ENCODE data around the gene SAA1.
"Not testable (repeated sequence)": the region's sequence is repeated elsewhere in the genome, so short reads cannot be mapped to it uniquely, and the experiment has no call there.

The SAA1 gene

GRCh38 chr11:18259259-18259658 is 6.8 kb upstream of the SAA1 start:
- DNase-seq (ENCODE audit: low read depth, low spot score) = no peak

DNA sequence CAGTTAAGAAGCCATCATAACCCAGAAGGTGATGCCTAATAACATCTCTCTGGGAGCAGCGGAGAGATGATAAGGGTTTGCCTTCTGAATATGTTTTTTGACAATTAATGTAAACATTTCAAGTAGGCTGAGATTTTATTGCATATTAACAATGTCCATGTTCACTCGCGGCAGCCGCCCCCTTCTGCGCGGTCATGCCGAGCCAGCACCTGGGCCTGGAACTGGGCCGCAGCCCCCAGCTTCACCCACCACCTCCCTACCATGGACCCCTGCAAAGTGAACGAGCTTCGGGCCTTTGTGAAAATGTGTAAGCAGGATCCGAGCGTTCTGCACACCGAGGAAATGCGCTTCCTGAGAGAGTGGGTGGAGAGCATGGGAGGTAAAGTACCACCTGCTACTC is 4.3 kb upstream of the SAA1 start:
- no peak for DNase-seq (ENCODE audit: low read depth, low spot score)

- DNase-seq (ENCODE audit: low read depth, low spot score) = not testable (repeated sequence)
Observed at GRCh38 chr11:18262681-18263350, 3.2 kb upstream of the SAA1 start.

GRCh38 chr11:18264035-18264434 is 2.0 kb upstream of the SAA1 start:
- DNase-seq (ENCODE audit: low read depth, low spot score) = no peak

DNA sequence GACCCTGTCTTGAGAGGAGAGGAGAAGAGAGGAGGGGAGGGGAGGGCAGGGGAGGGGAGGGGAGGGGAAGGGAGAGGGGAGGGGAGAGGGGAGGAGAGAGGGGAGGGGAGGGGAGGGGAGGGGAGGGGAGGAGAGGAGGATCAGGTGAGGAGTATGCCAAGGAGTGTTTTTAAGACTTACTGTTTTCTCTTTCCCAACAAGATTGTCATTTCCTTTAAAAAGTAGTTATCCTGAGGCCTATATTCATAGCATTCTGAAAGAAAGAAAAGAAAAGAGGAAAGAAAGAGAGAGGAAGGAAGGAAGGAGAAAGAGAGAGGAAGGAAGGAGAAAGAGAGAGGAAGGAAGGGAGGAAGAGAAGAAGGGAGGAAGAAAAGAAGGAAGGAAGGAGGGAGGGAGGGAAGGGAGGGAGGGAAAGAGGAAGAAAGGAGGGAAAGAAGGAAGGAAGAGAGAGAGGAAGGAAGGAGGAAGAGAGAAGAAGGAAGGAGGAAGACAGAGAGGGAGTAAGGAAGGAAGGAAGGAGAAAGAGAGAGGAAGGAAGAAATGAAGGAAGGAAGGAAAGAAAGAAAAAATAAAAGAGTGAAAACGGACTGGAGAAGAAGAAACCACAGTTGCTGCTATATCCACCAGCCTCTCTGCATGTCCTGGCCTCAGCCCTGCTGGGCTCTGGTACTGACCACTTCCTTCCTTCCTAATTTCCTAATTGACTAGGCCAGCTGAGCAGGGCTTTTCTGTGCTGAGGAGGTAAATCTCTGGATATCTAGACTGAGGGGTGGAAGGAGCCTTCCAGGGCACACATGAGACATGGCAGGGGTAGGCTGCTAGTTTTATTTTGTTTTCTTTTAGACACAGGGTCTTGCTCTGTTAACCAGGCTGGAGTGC is 1.1 kb upstream of the SAA1 start:
- DNase-seq (ENCODE audit: low read depth, low spot score) = no peak

DNA sequence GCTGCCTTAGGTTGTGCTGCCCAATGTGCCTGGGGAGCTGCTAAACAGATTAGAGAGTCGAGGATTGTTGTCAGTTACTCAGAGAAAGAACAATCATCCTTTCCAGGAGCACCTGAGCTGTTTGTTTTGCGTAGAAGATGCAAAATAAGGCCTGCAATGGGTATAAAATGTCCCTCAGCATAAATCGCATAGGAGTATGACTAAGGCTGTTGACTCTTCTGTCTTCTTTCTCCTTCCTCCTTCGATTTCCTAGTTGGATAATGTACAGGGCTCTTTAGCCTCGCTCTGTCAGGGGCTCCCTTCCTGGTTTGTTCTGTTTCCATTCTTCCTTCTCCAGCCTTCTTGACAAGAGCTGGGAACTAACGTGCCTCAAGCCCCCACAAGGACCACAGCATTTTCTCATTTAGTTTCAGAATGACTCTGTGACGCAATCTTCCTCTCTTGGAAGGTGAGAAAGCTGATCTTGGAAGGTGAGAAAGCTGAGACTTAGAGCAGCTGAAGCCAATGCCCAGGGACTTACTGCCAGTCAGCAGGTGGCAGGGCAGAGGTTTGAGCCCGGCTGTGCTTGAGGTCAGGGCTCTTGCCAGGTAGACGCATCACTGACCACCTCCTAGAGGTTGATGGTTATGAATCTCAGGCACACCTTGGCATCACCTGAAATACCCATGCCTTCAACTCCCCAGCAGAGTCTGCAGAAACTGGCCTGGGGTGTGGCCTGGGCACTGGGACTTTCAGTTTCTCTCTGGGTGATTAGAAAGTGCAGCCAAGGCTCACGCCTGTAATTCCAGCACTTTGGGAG is 1.5 kb downstream of the SAA1 start:
- not testable (repeated sequence) for DNase-seq (ENCODE audit: low read depth, low spot score)

- DNase-seq (ENCODE audit: low read depth, low spot score) = not testable (repeated sequence)
Observed at GRCh38 chr11:18269252-18269651, 3.2 kb downstream of the SAA1 start.

DNA sequence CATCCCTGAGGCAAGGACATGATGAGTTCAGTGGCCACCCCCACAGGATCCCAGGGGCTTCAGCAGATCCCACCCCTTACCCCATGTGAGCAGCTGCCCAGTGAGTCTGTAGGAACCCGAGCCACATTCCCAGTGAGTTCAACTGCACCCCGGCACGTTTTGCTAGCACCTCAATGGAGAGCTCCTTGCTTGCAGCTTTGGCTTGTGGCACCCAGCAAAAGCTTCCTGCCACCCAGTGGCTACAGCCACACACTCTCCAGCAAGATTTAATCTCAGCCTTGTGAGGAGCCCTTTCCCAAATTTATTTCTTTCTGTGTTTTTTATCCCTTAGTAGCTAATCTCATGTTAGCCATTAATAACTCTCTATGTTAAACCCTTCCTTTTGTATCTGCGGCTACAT is 4.0 kb downstream of the SAA1 start:
- no peak for DNase-seq (ENCODE audit: low read depth, low spot score)

DNA sequence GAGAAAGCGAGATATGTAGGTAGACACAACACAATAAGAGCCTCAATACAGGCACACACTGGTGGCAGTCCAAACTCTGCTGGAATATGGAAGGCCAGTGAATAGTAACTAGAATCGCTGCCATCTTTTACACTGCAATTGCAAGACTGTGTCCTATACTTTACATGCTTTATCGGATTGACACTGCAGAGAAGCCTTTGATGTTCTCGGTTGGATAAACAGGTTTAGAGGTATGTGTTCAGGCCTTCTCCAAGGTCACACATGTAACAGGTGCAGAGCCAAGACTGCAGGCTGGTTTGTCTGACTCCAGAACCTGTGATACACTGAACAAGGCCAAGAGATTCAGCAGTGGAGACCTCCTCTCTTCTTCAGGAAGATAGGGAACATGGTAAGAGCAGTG is 5.1 kb downstream of the SAA1 start:
- no peak for DNase-seq (ENCODE audit: low read depth, low spot score)

DNA sequence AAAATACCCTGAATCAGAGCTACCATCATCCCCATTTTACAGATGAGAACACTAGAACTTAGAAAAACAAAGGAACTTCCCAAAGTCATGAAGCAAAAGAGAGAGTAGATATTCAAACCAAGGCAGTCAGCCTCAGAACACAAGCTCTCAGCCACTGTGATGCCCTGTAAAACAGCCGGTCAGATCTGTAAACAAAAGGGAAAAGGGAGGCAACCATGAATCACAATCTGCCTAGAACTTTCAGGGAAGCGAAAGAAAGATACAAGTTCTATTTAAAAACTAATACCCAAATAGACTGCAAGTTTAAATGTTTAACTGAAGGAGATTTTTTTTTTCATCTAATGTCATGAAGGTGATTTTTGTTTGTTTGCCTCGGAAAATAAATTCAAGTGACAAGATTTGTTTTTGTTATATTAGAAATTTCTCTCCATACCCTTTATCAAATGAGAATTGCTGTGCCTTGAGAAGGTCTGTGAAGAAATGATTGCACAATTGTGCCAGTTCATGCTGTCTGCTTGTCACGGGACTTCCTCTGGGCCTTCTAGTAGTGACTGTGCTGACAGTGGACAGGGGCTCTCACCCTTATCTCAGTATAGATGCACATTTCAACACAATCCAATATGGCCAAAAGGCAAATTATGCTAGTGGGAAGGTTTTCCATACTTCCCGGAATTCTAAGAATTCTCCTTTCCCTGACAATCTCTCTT is 11.7 kb downstream of the SAA1 start:
- no peak for DNase-seq (ENCODE audit: low read depth, low spot score)

- DNase-seq (ENCODE audit: low read depth, low spot score) = no peak
Observed at GRCh38 chr11:18280438-18281045, 14.5 kb downstream of the SAA1 start.

- DNase-seq (ENCODE audit: low read depth, low spot score) = no peak
Observed at GRCh38 chr11:18282626-18283025, 16.6 kb downstream of the SAA1 start.

- DNase-seq (ENCODE audit: low read depth, low spot score) = no peak
Observed at GRCh38 chr11:18285841-18286240, 19.8 kb downstream of the SAA1 start.

GRCh38 chr11:18288911-18289310 is 22.8 kb downstream of the SAA1 start:
- no peak for DNase-seq (ENCODE audit: low read depth, low spot score)

DNA sequence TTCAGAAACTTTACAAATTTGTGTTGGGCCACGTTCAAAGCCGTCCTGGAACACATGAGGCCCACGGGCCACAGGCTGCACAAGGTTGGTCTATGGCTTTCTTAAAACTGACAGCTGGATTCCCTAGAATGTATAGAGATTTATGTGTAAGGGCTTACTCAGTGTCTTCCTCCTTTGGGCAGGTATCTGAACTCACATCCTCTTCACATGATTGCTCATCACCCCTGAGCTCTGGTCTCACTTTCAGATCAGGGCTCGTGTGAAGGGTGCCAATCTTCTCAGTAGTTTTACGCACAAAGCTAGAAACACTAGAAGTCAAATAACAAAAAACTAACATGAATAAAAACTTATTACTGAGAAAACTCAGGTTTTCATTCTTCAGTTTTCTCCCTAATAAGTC is 28.8 kb downstream of the SAA1 start:
- DNase-seq (ENCODE audit: low read depth, low spot score) = no peak

GRCh38 chr11:18295316-18295715 is 29.3 kb downstream of the SAA1 start:
- DNase-seq (ENCODE audit: low read depth, low spot score) = no peak

GRCh38 chr11:18299721-18300120 is 33.7 kb downstream of the SAA1 start:
- no peak for DNase-seq (ENCODE audit: low read depth, low spot score)

- no peak for DNase-seq (ENCODE audit: low read depth, low spot score)
Observed at GRCh38 chr11:18304745-18305144, 38.7 kb downstream of the SAA1 start.

- no peak for DNase-seq (ENCODE audit: low read depth, low spot score)
Observed at GRCh38 chr11:18307461-18308139, 41.5 kb downstream of the SAA1 start.

DNA sequence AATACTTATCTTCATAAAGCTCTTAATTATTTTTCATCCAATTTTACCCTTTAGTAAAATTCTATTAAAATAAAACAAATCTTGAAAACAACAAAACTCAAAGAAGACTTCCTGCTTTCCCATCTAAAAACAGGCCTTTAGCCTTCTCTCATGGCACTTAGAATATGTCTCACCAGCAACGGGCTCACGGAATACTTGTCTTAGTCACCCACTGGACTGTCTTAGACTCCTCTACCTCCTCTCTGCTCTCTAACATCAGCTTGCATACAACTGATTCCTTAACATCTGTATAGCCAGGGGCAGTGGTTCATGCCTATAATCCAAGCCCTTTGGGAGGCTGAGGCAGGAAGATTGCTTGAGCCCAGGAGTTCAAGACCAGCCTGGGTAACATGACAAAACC is 42.2 kb downstream of the SAA1 start:
- DNase-seq (ENCODE audit: low read depth, low spot score) = no peak

GRCh38 chr11:18309691-18310090 is 43.6 kb downstream of the SAA1 start:
- no peak for DNase-seq (ENCODE audit: low read depth, low spot score)
